ENCODE measurements around the gene RNGTT.

Gene RNGTT

GRCh38 chr6:88750936-88751335 is 212.5 kb downstream of the RNGTT start:
- Histone ChIP-seq H3K4me3 (ENCODE audit: low read depth, low read length) (no peak overlapping the region), H3K4me1 (ENCODE audit: control insufficient read depth, insufficient read depth, low read length) (no peaks in the 10 kb centered on the region), H3K9me3 (ENCODE audit: control insufficient read depth, insufficient read depth, low read depth, low read length) (no peaks in the 10 kb centered on the region), H3K27ac (ENCODE audit: extremely low read depth, low read depth, low read length) (no peak overlapping the region), H3K36me3 (ENCODE audit: control insufficient read depth in 2 of 2, insufficient read depth in 1 of 2, low read length in 2 of 2) (no peaks in the 10 kb centered on the region)
- POLR2A ChIA-PET = no interaction called here
- TF ChIP-seq OVOL3 (tag by site-specific recombination; IDR thresholded peaks at IDR 0.05) = no peak
- no peak for TF ChIP-seq GLI4 (tag by site-specific recombination; IDR thresholded peaks at IDR 0.05)
- TF ChIP-seq, protein P1, sequence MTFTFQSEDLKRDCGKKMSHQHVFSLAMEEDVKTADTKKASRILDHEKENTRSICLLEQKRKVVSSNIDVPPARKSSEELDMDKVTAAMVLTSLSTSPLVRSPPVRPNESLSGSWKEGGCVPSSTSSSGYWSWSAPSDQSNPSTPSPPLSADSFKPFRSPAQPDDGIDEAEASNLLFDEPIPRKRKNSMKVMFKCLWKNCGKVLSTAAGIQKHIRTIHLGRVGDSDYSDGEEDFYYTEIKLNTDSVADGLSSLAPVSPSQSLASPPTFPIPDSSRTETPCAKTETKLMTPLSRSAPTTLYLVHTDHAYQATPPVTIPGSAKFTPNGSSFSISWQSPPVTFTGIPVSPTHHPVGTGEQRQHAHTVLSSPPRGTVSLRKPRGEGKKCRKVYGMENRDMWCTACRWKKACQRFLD (tag by site-specific recombination; IDR thresholded peaks at IDR 0.05) = no peak
- no peak for TF ChIP-seq ZNF514 (tag by site-specific recombination; IDR thresholded peaks at IDR 0.05)
- TF ChIP-seq ZNF555 (tag by site-specific recombination; conservative IDR thresholded peaks at IDR 0.05) = no peak
- no peak for TF ChIP-seq MZF1 (tag by site-specific recombination; IDR thresholded peaks at IDR 0.05; ENCODE audit: borderline replicate concordance)
- TF ChIP-seq ZNF184 (tag by site-specific recombination; IDR thresholded peaks at IDR 0.05) = no peak
- TF ChIP-seq ZBTB20 (tag by site-specific recombination; IDR thresholded peaks at IDR 0.05) = no peak
- TF ChIP-seq TCF7L2 (IDR thresholded peaks at IDR 0.05; ENCODE audit: borderline replicate concordance, low read depth, low read length) = no peak
- TF ChIP-seq ZNF513 (tag by site-specific recombination; IDR thresholded peaks at IDR 0.05) = no peak
- TF ChIP-seq ZNF596 (tag by site-specific recombination; IDR thresholded peaks at IDR 0.05) = no peak
- TF ChIP-seq ZNF155 (tag by site-specific recombination; IDR thresholded peaks at IDR 0.05) = no peak
- TF ChIP-seq ZNF626 (tag by site-specific recombination; IDR thresholded peaks at IDR 0.05) = no peak
- no peak for TF ChIP-seq ZNF571 (tag by site-specific recombination; IDR thresholded peaks at IDR 0.05)
- no peak for TF ChIP-seq ZNF621 (tag by site-specific recombination; IDR thresholded peaks at IDR 0.05)
- no peak for TF ChIP-seq ZNF501 (tag by site-specific recombination; IDR thresholded peaks at IDR 0.05)
- TF ChIP-seq ZNF140 (tag by site-specific recombination; IDR thresholded peaks at IDR 0.05) = no peak
- CTCF ChIA-PET = interaction anchor here (1.1 kb wide), 1 partner anchor 30 kb away, joined by 12 read pairs; no protein-coding TSS in a partner anchor

GRCh38 chr6:88749849-88750248 is 213.6 kb downstream of the RNGTT start:
- no peaks in the 10 kb centered on the region for H3K4me1 ChIP-seq (ENCODE audit: control insufficient read depth, insufficient read depth, low read length)
- TF ChIP-seq ZNF558 (tag by site-specific recombination; IDR thresholded peaks at IDR 0.05) (no peak), GLIS2 (tag by site-specific recombination; IDR thresholded peaks at IDR 0.05) (no peak), SP7 (tag by site-specific recombination; IDR thresholded peaks at IDR 0.05) (no peak)
- no peaks in the 10 kb centered on the region for H3K36me3 ChIP-seq (ENCODE audit: control insufficient read depth in 2 of 2, insufficient read depth in 1 of 2, low read length in 2 of 2)
- H3K27ac ChIP-seq (ENCODE audit: extremely low read depth, low read depth, low read length) = no peak overlapping the region
- ChIA-PET CTCF (interaction anchor here (0.6 kb wide), 1 partner anchor 1730 kb away, joined by 5 read pairs; no protein-coding TSS in a partner anchor), POLR2A (no interaction called here)
- no peak overlapping the region for H3K4me3 ChIP-seq (ENCODE audit: low read depth, low read length)
- H3K9me3 ChIP-seq (ENCODE audit: control insufficient read depth, insufficient read depth, low read depth, low read length) = no peaks in the 10 kb centered on the region

GRCh38 chr6:88748141-88748540 is 215.3 kb downstream of the RNGTT start:
- ChIA-PET CTCF (interaction anchor here (0.6 to 0.9 kb wide), 3 partner anchors 12 to 1669 kb away, joined by 3 to 4 read pairs (median 3); no protein-coding TSS in a partner anchor), POLR2A (no interaction called here)
- Histone ChIP-seq H3K4me3 (ENCODE audit: low read depth, low read length) (no peak overlapping the region), H3K27ac (ENCODE audit: extremely low read depth, low read depth, low read length) (no peak overlapping the region), H3K36me3 (ENCODE audit: control insufficient read depth in 2 of 2, insufficient read depth in 1 of 2, low read length in 2 of 2) (no peaks in the 10 kb centered on the region), H3K9me3 (ENCODE audit: control insufficient read depth, insufficient read depth, low read depth, low read length) (no peaks in the 10 kb centered on the region), H3K4me1 (ENCODE audit: control insufficient read depth, insufficient read depth, low read length) (no peaks in the 10 kb centered on the region)
- TF ChIP-seq ZBTB1 (tag by site-specific recombination; IDR thresholded peaks at IDR 0.05) (no peak), ZNF133 (tag by site-specific recombination; IDR thresholded peaks at IDR 0.05) (no peak), ZNF585B (tag by site-specific recombination; IDR thresholded peaks at IDR 0.05) (no peak), ZNF600 (tag by site-specific recombination; IDR thresholded peaks at IDR 0.05) (no peak), HOXC10 (CRISPR knock-in tag; IDR thresholded peaks at IDR 0.05) (no peak), ZNF792 (tag by site-specific recombination; IDR thresholded peaks at IDR 0.05) (no peak), ZNF211 (tag by site-specific recombination; IDR thresholded peaks at IDR 0.05; ENCODE audit: low read depth) (no peak), ZNF16 (tag by site-specific recombination; IDR thresholded peaks at IDR 0.05; ENCODE audit: low read depth) (no peak), ZSCAN23 (tag by site-specific recombination; IDR thresholded peaks at IDR 0.05) (no peak), ZNF529 (tag by site-specific recombination; IDR thresholded peaks at IDR 0.05; ENCODE audit: insufficient replicate concordance) (no peak), ZNF548 (tag by site-specific recombination; IDR thresholded peaks at IDR 0.05) (no peak), GLIS2 (tag by site-specific recombination; IDR thresholded peaks at IDR 0.05) (no peak), ZNF174 (tag by site-specific recombination; IDR thresholded peaks at IDR 0.05) (no peak)
- TF ChIP-seq, protein P2, sequence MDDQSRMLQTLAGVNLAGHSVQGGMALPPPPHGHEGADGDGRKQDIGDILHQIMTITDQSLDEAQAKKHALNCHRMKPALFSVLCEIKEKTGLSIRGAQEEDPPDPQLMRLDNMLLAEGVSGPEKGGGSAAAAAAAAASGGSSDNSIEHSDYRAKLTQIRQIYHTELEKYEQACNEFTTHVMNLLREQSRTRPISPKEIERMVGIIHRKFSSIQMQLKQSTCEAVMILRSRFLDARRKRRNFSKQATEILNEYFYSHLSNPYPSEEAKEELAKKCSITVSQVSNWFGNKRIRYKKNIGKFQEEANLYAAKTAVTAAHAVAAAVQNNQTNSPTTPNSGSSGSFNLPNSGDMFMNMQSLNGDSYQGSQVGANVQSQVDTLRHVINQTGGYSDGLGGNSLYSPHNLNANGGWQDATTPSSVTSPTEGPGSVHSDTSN (CRISPR knock-in tag; IDR thresholded peaks at IDR 0.05) = no peak

All from HEK293 (cell line).